Measurements from ENCODE around the gene COL23A1.

The COL23A1 gene

DNA sequence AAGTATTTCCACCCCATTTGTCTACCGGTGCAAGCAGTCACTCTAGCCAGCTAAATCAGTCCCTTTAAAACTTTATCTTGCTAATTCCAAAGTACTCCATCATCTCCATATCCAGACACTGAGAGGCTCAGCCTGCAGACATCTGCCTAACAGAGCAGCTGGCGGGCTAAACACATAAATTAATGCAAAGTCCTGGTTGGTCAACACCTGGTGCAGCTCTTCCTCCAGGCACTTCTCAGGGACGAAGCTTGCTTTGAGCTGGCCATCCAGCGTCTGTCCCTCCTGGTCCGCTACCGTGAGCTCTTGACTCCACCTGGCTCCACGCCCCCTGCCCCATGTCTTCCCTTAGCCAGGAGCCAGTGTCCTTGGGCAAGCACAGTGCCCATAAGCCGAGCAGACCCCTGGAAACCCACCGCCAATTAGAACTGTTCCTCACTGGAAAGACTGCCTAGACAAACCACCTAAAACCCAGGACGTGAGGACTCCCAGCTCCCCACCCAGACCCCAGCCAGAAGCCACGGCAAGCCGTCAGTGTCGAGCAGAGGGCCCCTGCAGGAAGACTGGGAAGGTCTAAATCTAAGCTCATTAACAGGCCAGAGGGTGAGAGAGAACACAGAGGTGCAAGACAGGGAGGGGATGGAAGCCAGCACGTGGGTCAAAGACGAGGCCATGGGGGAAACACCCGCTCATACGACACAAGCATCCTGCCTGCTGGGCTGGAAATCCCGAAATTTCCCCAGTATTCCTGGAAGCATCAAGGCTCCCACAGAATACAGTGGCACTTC, 120.0 kb downstream of the COL23A1 start:
- DNase-seq, result no peak

DNA sequence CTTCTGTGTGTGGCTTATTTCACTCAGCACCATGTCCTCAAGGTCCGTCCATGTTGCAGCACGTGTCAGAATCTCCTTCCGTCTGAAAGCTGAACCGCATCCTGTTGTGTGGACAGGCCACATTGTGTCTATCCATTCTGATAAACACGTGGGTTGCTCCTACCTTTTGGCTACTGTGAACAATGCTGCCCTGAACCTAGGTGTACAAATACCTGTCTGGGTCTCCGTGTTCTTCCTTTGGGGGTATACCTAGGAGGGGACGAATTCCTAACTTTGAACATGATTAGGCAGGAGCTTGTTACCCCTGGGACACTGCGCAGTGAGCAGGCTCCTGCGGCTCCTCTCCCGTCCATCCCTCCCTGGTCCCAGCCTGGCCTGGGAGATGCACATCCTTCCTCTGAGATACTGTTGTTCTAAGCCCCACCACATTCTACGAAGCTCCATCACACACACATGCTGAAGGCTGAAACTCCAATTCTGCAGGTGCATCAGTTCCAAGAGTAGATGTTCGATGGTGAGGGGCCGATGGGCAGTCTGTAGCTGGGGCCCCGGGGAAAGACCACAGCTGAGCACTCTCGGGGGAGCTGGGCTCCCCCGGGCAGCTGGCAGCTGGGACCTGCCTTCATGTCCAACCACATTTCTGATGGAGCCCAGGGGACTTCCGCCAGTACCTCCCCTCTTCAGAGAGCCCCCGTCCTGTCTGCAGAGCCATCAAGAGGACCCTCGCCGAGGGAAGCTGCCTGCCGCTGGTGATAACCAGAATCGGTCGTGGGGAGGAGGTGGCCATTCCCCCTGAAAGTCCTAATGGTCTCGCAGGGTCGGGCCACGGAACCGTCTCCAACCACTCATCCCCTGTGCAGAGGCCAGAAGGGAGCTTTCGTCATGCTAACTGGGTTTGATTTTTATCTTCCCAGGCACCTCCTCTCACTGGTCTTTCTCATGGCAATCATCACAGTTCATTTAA, 120.9 kb downstream of the COL23A1 start:
- no peak for DNase-seq

DNA sequence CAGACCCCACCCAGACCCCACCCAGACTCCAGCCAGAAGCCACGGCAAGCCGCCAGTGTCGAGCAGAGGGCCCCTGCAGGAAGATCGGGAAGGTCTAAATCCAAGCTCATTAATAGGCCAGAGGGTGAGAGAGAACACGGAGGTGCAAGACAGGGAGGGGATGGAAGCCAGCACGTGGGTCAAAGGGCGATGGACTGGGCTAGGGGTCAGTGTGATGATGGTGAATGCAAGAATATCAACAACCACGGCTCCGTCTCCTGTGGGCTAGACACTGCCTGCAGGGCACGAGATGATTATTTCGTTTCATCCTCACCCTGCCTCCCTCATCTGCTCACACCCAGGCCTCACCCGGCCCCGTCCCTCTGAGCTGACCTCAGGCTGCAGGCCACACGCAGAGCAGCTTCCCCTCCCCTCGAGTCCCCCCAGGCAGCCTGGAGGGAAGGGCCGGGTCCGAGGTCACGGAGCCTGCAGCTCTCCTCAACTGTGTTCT, 122.0 kb downstream of the COL23A1 start:
- DNase-seq, result no peak

DNA sequence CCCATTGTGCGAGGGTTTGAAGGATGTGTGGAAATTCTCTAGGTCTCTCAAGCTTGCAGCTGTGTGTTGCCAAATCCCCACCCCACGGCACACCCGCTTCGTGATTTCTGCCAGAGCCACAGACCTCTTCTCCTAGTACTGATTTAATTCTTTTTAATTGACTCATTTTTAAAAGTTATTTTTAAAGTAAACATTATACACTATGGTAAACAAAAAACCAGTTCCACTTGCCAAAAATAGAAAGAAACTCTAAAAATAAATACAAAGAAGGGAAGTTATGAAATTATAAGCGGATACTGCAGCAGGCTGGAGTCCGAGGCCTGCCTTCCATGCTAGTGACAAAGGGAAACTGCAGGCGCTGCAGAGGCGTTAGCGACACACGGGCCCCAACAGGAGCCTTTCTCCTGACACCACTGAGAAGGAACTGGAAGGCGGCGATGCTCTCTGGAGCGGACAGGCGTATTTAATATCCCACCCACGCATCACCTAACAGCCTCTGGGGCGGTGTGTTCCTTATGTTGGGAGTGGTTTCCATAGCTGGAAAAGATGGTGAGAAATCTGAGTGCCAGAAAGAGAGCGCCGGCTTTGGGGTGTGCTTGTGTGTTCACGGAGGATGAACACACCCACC, 122.5 kb downstream of the COL23A1 start:
- no peak for DNase-seq

DNA sequence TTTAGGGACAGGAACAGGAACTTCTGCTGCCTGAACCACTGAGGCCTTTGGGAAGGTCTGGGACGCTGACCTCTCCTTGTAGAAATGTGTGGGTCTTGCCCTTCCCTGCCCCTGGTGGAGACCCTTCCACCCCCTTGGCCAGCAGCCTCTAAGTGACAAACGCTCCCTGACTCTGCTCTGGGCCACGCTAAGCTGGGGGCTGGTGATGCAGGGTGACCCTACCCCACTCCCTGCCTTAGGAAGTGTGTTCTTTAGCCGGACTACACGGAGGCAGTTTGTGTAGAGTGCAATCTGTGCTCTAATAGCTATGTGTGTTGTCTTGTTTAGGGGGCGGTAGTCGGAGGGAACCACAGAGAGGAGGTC, 123.0 kb downstream of the COL23A1 start:
- no peak for DNase-seq

DNA sequence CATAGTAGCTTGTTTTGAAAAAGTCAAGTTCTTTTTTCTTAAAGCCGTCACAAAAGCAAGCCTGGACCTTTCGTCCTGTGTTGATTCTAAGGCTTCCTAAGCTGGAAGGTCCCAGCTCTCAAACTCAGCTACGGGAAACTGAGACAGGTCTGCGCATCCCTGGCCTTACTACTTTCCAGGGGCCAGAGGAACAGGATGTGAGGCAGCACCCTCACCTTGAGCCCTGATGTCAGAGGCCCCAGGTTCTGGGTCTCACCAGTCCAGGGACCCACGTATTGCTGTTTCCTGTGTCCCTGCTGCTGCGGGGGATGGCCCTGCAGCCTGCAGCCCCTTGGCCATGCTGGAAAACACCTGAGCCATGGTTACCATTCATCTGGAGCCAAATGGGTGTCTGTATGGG, 123.9 kb downstream of the COL23A1 start:
- no peak for DNase-seq

DNA sequence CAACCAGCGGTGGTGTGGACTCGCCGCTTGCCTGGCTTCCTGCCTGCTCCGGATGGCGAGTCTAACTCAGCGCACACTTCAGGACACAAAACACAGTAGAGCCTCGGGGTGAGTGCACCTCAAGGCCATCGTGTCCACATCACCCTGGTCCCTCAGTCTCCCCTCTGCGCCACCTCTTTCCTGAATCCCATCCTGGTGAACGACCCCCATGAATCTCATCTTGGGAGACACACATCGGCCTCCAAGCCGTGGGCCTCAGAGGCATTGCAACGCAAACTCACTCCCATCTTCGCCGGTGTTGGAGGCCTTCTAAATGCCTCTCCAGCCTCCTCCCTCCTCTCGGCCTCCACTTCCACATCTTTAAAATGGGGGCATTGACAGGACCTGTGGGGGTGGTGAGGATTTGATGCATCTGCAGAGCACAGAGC, 124.3 kb downstream of the COL23A1 start:
- DNase-seq, result no peak

DNA sequence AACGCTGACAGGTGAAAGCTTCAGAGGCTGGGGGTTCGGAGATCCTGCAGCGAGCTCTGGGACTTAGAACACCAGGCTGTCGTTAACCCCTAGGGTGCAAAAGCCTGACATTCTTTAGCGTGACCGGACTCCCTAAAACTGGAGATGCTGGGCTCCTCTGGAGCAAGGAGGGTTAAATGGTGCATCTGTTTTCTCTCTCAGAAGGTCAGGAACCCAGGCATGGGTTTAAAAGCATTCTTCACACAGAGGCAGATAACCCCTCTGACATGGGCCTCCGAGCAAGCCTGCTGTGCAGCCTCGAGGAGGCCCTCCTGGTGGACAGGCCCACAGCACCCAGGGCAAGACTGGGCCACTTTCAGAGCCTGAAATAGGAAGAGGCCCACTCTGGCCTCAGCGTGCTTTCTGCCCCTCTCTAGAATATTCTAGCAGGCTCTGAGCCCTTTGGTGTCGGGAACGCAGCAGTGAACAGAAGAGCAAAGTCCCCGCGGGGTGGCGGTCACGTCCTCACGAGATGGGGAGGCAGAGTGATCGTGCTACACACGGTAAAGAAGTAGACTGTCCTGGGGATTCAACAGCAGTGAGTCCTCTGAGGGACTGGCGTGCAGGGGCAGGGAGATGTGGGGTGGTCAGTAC, 124.8 kb downstream of the COL23A1 start:
- DNase-seq, result no peak

DNA sequence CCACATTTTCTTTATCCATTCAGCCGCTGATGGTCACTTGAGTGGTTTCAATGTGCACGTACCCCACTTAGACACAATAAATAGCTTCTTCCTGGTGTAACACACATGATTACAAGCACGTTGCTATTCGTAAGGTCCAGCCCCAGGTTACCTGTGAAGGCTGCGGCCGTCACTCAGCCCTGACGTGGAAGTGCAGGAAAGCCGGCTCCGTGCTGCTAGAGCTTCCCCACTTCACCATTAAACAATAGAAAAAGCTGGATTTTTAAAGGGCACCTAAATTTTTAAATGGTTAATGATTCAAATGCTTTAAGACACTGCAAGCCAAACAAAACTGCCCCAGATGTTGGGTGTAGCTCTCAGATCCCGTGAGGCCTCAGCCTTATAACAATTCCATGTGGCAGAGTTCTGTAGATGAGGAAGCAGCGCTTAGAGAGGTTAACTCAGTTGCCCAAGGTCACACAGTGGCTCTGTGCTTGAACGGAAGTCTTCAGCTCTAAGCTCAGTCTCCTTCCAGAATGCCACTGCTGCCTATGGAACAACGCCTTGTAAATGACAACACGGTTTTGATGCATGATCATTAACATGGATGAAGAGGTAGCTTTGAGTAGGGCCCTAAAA, 125.7 kb downstream of the COL23A1 start:
- no peak for DNase-seq

DNA sequence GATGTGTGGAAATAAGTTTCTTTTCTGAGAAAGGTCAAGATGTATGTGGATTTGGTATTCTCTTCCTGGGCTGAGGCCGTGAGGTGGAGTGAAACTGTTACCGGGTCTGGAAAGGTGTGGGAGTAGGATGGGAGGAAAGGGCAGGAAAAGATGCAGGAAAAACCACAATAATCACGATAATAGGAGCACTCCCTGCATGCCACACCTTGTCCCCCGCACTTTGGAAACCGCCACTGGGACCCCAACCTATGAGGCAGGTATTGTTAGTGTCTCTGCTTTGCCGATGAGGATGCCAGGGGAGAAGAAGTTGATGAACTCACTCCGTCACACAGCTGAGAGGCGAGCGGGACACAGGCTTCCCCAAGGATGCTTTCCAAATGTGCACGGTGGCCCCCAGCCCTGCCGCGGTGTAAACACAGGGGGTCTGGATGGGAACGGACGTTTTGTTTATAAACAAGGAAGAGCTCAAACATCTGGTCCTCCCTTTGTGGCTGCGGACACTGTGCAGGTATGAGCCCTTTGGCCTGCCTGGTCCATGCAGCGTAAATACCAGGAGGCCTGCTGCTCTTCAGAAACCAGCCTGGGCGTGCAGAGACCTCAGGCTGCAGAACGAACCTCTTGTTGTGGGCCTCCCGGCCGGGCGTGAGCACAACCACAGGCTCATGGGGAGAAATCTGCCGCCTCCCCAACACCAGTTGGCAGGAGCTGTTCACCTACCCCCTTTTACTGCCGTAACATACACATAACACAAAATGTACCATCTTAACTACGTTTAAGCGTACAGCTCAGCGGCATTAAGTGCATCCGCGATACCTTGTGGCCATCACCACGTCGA, 126.7 kb downstream of the COL23A1 start:
- DNase-seq, result no peak

DNA sequence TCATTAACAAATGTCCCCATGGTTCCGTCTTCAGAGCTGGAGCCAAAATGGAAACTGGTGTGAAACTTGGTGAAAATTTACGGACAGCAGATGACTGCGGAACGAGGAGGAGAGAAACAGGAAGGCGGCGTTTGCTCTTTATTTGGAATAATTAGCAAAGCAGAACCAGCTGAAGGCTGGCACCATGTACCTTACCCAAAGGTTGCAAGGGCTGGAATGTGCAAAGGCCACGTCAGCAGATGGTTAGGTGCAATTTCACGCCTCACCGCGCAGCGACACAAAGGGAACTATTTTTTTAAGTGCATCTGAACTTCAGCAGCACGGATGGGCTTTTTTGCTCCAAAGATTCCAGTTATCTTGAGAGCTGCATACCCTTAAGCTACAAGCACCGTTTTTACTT, 127.4 kb downstream of the COL23A1 start:
- no peak for DNase-seq

DNA sequence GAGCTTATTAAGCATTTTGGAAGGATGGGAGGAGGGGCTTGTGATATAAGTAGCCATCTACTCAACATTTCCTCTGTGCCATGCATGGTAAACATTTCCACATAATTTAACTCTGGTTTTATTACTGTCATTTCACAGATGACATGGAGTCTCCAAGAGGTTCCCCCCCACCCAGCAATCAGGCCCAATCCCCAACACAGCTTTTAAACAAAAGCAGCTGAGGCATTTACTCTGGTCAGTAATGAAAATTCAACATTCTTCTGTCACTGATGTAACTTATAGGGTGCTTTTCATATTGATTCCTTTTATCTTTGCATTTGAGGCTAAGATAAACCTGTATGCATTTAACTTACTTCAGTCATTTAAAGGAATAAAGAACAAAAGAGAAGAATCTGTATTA, 128.1 kb downstream of the COL23A1 start:
- no peak for DNase-seq

DNA sequence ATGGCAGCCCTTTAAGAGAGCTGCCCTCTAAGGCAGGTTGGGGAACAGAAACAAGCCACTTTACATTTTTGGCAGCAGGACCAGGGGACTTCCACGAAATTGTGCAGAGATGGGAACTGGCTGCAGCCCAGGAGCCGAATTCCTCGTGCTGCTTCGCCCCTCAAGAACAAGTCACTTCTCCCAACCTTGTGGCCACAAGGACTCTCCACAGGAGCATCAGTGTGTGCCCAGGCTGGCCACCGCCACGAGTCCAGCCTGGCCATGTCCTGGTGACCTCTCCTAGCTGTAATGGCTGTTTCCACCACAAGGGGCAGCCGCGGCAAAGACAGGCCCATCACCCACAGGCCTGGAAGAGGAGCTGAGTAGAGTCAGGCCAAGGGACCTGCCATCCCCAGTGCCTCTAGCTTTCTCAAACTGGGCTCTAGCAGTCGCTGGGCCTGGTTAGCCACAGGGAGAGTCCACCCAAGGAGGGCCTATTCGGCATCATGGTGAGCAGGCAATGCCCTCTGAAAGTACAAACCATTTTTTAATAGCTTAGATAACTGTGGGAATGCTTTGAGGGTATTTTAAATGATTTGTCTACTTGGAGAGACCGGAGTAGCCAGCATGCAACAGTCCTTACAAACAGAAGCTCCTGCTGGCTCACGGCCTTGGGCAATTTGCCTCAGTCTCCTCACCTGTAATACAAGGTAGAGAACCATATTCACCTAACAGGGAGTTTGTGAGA, 129.0 kb downstream of the COL23A1 start:
- no peak for DNase-seq

DNA sequence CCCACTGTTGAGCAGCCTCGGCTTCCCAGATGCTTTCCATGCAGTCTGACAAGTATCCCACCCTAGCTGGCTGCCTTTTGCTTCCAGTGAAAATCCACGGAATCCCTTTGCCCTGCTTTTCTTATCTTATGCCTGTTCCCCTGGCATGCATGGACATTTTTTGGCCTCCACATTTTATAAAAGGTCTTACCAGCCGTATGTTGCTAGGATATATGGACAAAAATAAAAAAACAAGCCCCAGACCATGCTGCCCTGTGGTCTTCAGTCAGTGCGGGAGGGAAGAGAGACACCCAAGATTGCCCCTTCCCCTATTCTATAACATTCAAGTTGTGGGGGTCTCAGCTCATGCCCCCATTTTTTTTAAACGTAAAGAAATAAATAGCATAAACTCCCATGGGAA, 129.6 kb downstream of the COL23A1 start:
- no peak for DNase-seq

DNA sequence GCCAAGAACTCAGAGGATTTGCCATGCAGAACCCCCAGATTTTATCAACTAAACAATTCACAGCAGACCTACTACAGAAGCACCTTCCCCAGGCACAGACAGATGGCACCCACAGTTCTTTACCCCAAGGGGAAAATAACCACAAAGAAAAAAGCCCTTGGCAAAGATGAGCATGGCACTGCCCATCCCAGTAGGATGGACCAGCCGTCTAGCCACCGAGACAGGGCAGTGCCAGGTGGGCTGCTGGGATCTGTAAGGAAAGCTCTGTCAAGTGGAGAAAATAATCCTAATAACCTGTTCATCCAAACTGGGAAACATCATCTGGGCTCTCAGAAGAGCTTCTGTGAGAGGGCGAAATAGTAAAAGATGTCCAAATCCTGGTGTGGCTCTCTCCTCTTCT, 130.0 kb downstream of the COL23A1 start:
- DNase-seq, result no peak

DNA sequence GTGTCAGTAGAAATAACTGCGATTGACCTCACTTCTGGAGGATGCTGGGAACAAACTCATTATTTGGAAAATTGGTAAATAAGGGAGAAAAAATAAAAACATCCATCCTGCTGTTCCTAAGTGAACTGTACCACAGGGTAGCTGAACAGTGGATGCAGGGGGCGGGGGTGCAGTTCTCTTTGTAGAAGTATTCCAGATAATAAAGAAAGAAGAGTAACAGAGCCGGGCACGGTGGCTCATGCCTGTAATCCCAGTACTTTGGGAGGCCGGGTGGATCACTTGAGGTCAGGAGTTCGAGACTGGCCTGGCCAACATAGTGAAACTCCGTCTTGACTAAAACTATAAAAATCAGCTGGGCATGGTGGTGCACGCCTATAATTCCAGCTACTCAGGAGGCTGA, 132.1 kb downstream of the COL23A1 start:
- no peak for DNase-seq

DNA sequence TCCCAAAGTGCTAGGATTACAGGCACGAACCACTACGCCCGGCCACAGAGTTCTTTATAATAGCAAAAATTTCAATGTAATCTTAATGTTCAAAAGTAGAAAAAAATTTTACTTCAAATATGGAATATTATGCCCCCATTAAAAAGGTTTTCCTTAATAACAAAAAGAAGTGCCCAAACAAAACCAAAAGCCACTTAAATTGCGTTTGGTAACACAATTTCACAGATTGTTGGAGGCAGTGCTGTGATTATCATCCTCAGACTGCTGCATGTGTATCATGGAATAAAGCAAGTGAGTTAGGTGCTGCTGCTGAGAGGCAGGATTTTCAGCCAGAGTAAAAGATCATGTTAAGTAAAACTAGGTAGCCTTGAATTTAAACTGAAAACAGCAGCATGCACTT, 132.7 kb downstream of the COL23A1 start:
- no peak for DNase-seq

DNA sequence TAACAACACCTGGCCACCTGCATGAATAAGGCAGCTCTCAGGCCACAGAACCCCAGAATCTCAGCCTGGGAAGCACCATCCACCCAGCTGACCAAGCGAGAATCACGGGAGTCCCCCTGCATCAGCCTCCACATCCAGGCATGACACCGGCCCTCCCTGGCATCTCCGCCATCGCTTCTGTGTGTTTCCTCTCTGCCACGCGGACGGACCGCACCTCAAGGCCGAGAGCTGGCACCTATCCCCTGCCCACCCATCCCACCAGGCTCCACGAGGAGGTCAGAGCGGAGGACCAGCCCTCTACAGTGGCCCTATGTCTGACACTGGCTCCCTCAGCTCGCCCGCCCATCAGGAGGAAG, 134.7 kb downstream of the COL23A1 start:
- no peak for DNase-seq

DNA sequence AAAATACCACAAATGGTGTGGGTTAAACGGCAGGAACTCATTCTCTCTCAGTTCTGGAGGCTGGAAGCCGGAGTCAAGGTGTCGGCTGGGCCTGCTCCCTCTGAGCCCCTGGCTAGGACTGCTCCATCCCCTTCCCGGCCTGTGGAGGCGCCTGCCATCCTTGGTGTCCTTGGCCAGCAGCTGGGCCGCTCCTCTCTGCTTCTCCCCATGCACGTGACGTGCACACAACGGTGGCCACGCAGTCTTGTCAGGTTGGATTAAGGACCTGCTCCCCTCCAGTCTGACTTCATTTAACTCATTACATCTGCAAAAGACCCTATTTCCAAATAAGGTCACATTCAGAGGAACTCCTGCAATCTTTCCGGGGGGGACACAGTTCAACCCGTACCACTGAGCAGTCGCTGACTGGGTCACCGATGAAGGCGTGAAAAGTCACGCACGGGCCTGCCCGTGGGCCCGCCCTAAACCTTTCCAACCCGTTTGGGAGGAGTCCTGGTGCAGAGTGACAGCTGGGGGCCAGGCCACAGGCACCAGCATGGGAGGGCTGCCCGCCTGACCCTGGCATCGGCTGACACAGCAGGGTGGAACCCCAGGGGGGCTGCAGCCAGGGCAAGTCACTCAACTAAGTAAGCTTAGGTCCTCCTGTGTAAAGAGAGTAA, 135.2 kb downstream of the COL23A1 start:
- no peak for DNase-seq

DNA sequence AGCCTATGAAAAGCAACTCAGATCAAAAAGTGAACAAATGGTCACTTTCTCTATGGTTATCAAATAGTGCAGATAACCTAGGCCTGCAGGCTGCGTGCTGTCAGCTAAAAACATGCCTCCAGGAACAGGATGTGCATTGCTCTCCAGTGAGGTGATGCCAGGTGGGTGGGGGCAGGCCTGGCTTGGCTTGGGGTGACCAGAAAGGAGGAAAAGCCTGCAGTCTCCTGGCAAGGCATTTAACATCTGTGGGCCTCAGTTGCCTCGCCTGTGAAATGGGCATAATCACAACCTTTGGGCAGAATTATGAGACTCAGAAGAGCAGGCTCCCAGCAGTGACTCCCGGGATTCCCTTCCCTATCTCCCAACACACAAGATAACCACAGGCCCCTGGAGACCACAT, 135.9 kb downstream of the COL23A1 start:
- no peak for DNase-seq

Data from NCI-H2107 (cell line).